Measurements from ENCODE around the gene RNF19B. TPM values are rescaled to one million over a fixed set of nuclear protein-coding genes. Genes with fewer than 3 reads are reported as not detected.

RNF19B gene
- total RNA-seq, 2 donors from 2014 or later = 7.5 to 19.8 TPM

DNA sequence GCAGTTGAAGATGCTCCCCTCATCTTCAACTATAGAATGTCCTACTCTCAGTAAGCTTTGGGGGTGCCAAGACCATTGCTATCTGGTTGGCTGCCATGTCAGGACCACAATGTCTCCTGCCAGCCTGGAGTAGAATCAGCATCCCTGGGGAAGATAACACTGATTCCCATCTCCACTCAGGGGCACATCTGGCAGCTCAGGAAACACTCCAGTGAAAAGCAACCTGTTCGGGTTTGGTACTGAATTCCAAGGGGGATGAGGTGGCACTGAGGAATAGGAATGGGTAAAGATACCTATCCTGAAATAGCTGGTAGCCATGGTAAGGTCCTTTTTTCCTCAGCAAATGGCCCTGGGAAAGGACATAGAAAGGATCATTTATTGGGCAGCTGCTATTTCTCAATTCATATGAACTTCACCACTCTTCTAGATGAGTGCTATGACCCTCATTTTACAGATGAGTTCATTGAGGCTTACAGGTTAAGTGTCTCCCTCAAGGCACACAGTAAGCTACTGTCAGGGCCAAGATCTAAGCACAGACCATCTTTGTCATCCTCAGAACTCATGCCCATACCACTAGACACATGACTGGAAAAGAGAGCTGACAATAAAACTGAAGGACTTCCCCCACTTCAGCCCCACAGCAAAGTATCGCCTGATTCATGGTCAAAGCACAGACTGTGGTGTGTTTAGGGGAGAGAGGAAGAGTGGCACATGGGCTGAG, 40.7 kb upstream of the RNF19B start:
- Histone ChIP-seq H3K4me1 (peaks cover 52% of the 10 kb centered on the region), H3K9me3 (no peaks in the 10 kb centered on the region), H3K4me3 (no peak overlapping the region), H3K27me3 (no peaks in the 10 kb centered on the region), H3K36me3 (replicated peaks in 1 of 2; ENCODE audit: insufficient read depth in 1 of 2, low read depth in 2 of 2) (no peaks in the 10 kb centered on the region), H3K27ac (peak overlapping the region in 1 of 4 donors; percentile 28)
- TF ChIP-seq, protein P1, sequence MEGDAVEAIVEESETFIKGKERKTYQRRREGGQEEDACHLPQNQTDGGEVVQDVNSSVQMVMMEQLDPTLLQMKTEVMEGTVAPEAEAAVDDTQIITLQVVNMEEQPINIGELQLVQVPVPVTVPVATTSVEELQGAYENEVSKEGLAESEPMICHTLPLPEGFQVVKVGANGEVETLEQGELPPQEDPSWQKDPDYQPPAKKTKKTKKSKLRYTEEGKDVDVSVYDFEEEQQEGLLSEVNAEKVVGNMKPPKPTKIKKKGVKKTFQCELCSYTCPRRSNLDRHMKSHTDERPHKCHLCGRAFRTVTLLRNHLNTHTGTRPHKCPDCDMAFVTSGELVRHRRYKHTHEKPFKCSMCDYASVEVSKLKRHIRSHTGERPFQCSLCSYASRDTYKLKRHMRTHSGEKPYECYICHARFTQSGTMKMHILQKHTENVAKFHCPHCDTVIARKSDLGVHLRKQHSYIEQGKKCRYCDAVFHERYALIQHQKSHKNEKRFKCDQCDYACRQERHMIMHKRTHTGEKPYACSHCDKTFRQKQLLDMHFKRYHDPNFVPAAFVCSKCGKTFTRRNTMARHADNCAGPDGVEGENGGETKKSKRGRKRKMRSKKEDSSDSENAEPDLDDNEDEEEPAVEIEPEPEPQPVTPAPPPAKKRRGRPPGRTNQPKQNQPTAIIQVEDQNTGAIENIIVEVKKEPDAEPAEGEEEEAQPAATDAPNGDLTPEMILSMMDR (IDR thresholded peaks at IDR 0.05) = no peak
- TF ChIP-seq POLR2A (IDR thresholded peaks at IDR 0.05) = no peak
- DNase-seq = no peak
- intact Hi-C loops (cut with DNase I) = no loop called here
- WGBS, 2 donors = 64 to 72% methylated on average over 2 of the region's 2 CpGs
- ATAC-seq = no peak

DNA sequence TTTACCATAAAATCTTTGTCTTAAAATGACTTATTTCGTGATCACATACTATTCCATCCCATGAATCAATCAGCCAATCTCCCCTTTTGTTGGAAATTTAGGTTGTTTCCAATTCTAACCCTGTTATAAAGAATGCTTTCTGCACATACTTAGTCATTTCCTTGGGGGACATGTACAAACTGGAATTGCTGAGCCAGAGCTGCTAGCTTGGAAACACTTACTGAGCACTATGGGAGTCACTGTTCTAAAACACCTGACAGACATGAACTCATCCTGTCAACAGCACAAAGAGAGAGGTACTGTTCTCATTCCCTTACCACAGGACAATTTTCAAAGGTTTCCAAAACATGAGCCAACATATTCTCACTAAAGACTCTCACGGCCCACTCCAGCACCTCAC, 40.0 kb upstream of the RNF19B start:
- ATAC-seq = no peak
- TF ChIP-seq, protein P1 (IDR thresholded peaks at IDR 0.05) = no peak
- no peak for TF ChIP-seq POLR2A (IDR thresholded peaks at IDR 0.05)
- H3K4me1 ChIP-seq = peaks cover 45% of the 10 kb centered on the region
- no peaks in the 10 kb centered on the region for H3K36me3 ChIP-seq (replicated peaks in 1 of 2; ENCODE audit: insufficient read depth in 1 of 2, low read depth in 2 of 2)
- no peaks in the 10 kb centered on the region for H3K9me3 ChIP-seq
- no peak overlapping the region for H3K27ac ChIP-seq
- H3K4me3 ChIP-seq = no peak overlapping the region
- intact Hi-C loops (cut with DNase I) = no loop called here
- H3K27me3 ChIP-seq = no peaks in the 10 kb centered on the region
- 86 to 93% methylated on average over 2 of the region's 2 CpGs for WGBS, 2 donors
- DNase-seq = no peak

DNA sequence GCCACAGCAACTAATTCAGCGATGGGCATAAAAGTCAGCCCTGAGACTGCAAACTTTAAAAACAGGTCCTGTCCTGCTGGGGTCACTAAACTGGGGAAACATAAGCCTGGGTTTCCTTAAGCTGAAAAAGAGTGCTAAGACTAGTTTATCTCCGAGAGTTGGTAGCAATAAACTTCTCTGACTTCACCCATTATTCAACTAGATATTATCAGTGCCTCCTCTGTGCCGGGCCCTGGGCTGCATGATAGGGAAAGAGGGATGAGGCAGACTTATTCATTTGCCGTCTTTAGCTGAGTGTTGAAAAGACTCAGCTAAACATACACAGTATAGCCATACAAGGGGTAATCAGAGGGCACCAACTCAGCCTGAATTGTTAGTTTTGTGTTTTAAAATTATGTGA, 39.0 kb upstream of the RNF19B start:
- Histone ChIP-seq H3K27ac (no peak overlapping the region), H3K27me3 (no peaks in the 10 kb centered on the region), H3K4me1 (peaks cover 36% of the 10 kb centered on the region), H3K36me3 (replicated peaks in 1 of 2; ENCODE audit: insufficient read depth in 1 of 2, low read depth in 2 of 2) (no peaks in the 10 kb centered on the region), H3K9me3 (no peaks in the 10 kb centered on the region), H3K4me3 (no peak overlapping the region)
- 91 to 93% methylated on average over 4 of the region's 4 CpGs for WGBS, 2 donors
- DNase-seq = no peak
- TF ChIP-seq, protein P1 (IDR thresholded peaks at IDR 0.05) = no peak
- no peak for TF ChIP-seq POLR2A (IDR thresholded peaks at IDR 0.05)
- intact Hi-C loops (cut with DNase I) = no loop called here
- ATAC-seq = no peak

DNA sequence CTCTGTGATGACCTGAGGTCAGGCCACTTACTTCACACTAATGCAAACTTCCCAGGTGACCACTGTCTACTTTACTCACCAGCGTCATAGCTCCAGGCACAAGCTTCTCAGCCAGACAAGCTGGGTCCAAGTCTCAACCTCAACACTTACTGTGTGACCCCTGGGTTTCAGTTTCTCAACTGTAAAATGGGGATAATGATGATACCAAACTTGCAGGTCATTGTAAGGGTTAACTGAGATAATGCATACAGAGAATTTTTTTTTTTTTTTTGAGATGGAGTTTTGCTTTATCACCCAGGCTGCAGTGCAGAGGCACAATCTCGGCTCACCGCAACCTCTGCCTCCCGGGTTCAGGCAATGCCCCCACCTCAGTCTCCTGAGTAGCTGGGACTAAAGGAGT, 37.4 kb upstream of the RNF19B start:
- H3K27ac ChIP-seq = no peak overlapping the region
- ATAC-seq (no peak), DNase-seq (no peak)
- no peaks in the 10 kb centered on the region for H3K36me3 ChIP-seq (replicated peaks in 1 of 2; ENCODE audit: insufficient read depth in 1 of 2, low read depth in 2 of 2)
- 84 to 93% methylated on average over 4 of the region's 4 CpGs for WGBS, 2 donors
- no peaks in the 10 kb centered on the region for H3K9me3 ChIP-seq
- peaks cover 25% of the 10 kb centered on the region for H3K4me1 ChIP-seq
- no peaks in the 10 kb centered on the region for H3K27me3 ChIP-seq
- intact Hi-C loops (cut with DNase I) = no loop called here
- no peak overlapping the region for H3K4me3 ChIP-seq
- no peak for TF ChIP-seq POLR2A (IDR thresholded peaks at IDR 0.05)
- TF ChIP-seq, protein P1 (IDR thresholded peaks at IDR 0.05) = no peak

DNA sequence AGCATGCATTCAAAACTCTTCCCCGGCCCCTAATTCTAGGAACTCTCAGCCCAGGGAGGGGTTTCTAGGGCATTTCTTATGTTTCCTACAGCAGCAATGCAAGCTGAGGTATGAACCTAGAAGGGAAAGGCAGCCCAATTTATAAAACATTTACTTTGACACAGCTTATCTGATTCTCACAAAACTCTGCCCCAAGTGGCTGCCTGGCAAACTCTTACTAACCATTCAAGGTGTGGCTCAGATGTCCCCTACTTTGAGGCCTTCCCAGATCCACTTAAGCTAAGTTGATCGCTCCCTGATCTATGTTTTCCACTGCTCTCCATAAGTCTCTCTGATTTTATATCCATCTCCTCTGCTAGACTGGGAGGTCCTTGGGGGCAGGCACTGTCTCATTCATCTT, 36.7 kb upstream of the RNF19B start:
- H3K27me3 ChIP-seq = no peaks in the 10 kb centered on the region
- intact Hi-C loops (cut with DNase I) = no loop called here
- H3K36me3 ChIP-seq (replicated peaks in 1 of 2; ENCODE audit: insufficient read depth in 1 of 2, low read depth in 2 of 2) = no peaks in the 10 kb centered on the region
- peaks cover 20% of the 10 kb centered on the region for H3K4me1 ChIP-seq
- DNase-seq (no peak), ATAC-seq (no peak)
- TF ChIP-seq POLR2A (IDR thresholded peaks at IDR 0.05) = no peak
- TF ChIP-seq, protein P1 (IDR thresholded peaks at IDR 0.05) = peak in 1 of 7 experiments; percentile 10
- no peak overlapping the region for H3K4me3 ChIP-seq
- no peaks in the 10 kb centered on the region for H3K9me3 ChIP-seq
- H3K27ac ChIP-seq = no peak overlapping the region
- WGBS, 2 donors = 96 to 98% methylated on average over 2 of the region's 2 CpGs

All from body of pancreas (tissue), 4 donors.